HepG2 (cell line): Measurements from ENCODE around the gene C1QTNF12. TPM values are rescaled to one million over a fixed set of nuclear protein-coding genes. Genes with fewer than 3 reads are reported as not detected.

Experiments
- AKAP8 ChIP-seq: sonication (generic); formaldehyde crosslinking; IDR thresholded peaks from 2 replicates; pipeline ENCODE4 v1.5.1; 2020; ENCODE audit warnings: mild to moderate bottlenecking, missing genetic modification reagents
- DPF2 ChIP-seq: sonication (generic); formaldehyde crosslinking; IDR thresholded peaks from 2 replicates; pipeline ENCODE4 v1.4.0; 2020; ENCODE audit warnings: mild to moderate bottlenecking, low read depth, missing genetic modification reagents, borderline replicate concordance
- ELF4 ChIP-seq: sonication (generic); formaldehyde crosslinking; IDR thresholded peaks from 2 replicates; pipeline ENCODE4 v1.5.0; 2020; ENCODE audit warnings: missing genetic modification reagents, mild to moderate bottlenecking, moderate library complexity, borderline replicate concordance
- FOXP4 ChIP-seq: sonication (generic); formaldehyde crosslinking; IDR thresholded peaks from 2 replicates; pipeline ENCODE4 v1.4.0; 2020; ENCODE audit warnings: missing genetic modification reagents
- KDM2A ChIP-seq: sonication (generic); formaldehyde crosslinking; IDR thresholded peaks from 2 replicates; pipeline ENCODE4 v1.4.0; 2020; ENCODE audit warnings: low read depth, missing genetic modification reagents, borderline replicate concordance
- PCBP2 ChIP-seq: fragments of 200-400 bp; formaldehyde crosslinking; optimal IDR thresholded peaks from 2 replicates; pipeline ENCODE3; 2018; ENCODE audit warnings: low read length, low read depth; ENCODE audit not compliant: poor library complexity, severe bottlenecking
- SIN3B ChIP-seq: fragments of 150-350 bp; IDR thresholded peaks from 2 replicates; pipeline ENCODE4 v1.6.1; 2014; ENCODE audit warnings: low read length
- ZBTB1 ChIP-seq: sonication (generic); formaldehyde crosslinking; IDR thresholded peaks from 2 replicates; pipeline ENCODE4 v1.4.0; 2020; ENCODE audit warnings: missing genetic modification reagents, borderline replicate concordance
- ZBTB42 ChIP-seq: sonication (generic); formaldehyde crosslinking; IDR thresholded peaks from 2 replicates; pipeline ENCODE4 v1.5.0; 2020; ENCODE audit warnings: mild to moderate bottlenecking, missing genetic modification reagents
- ZKSCAN1 ChIP-seq: fragments of 150-350 bp; IDR thresholded peaks from 2 replicates; pipeline ENCODE4 v1.6.1; 2014; ENCODE audit warnings: low read length
- ZNF460 ChIP-seq: sonication (generic); formaldehyde crosslinking; IDR thresholded peaks from 2 replicates; pipeline ENCODE4 v1.5.1; 2020; ENCODE audit warnings: missing genetic modification reagents, mild to moderate bottlenecking, borderline replicate concordance
- ZNF841 ChIP-seq: sonication (generic); formaldehyde crosslinking; IDR thresholded peaks from 2 replicates; pipeline ENCODE4 v1.8.1; 2023; ENCODE audit warnings: missing genetic modification reagents, borderline replicate concordance
- polyA plus RNA-seq, 8 experiments: library from polyadenylated mRNA; depleted of rRNA in 3 of 8; stranded (reverse) in 7 of 8; unstranded in 1 of 8; fragments of >200 nt; fragmentation: Illumina TruSeq in 4 of 8; extraction: Trizol in 4 of 8; gene quantifications; 2 replicates each; pipeline versions ENCODE4 v1.2.1 to v1.2.3, GENCODE V29; 2011 to 2016; ENCODE audit warnings: low read depth in 4 of 8, missing spikeins in 1 of 8, mixed read lengths in 1 of 8; ENCODE audit not compliant: insufficient read depth in 1 of 8
- total RNA-seq, 5 experiments: library from RNA; depleted of rRNA; stranded (reverse); fragments of >200 nt; fragmentation: Illumina TruSeq; extraction: Trizol; gene quantifications; 2 replicates each; pipeline ENCODE4 v1.2.3, GENCODE V29; 2016; ENCODE audit warnings: low read depth in 1 of 5
- TF ChIP-seq, protein P1 (sequence below): sonication (generic); formaldehyde crosslinking; IDR thresholded peaks from 2 replicates; pipeline ENCODE4 v1.4.0; 2020; ENCODE audit warnings: mild to moderate bottlenecking, missing genetic modification reagents
- TF ChIP-seq, protein P2 (sequence below): sonication (generic); formaldehyde crosslinking; IDR thresholded peaks from 2 replicates; pipeline ENCODE4 v1.5.1; 2020; ENCODE audit warnings: mild to moderate bottlenecking, missing genetic modification reagents
- TF ChIP-seq, protein P3 (sequence below): sonication (generic); formaldehyde crosslinking; IDR thresholded peaks from 2 replicates; pipeline ENCODE4 v1.5.0; 2020; ENCODE audit warnings: missing genetic modification reagents

The C1QTNF12 gene
- total and polyA plus RNA-seq, 2 of the 13 experiments (the other 11 are each of a cell fraction or from before 2014, with no cell fraction given) = 0.18 to 0.64 TPM

- TF ChIP-seq, protein P1, sequence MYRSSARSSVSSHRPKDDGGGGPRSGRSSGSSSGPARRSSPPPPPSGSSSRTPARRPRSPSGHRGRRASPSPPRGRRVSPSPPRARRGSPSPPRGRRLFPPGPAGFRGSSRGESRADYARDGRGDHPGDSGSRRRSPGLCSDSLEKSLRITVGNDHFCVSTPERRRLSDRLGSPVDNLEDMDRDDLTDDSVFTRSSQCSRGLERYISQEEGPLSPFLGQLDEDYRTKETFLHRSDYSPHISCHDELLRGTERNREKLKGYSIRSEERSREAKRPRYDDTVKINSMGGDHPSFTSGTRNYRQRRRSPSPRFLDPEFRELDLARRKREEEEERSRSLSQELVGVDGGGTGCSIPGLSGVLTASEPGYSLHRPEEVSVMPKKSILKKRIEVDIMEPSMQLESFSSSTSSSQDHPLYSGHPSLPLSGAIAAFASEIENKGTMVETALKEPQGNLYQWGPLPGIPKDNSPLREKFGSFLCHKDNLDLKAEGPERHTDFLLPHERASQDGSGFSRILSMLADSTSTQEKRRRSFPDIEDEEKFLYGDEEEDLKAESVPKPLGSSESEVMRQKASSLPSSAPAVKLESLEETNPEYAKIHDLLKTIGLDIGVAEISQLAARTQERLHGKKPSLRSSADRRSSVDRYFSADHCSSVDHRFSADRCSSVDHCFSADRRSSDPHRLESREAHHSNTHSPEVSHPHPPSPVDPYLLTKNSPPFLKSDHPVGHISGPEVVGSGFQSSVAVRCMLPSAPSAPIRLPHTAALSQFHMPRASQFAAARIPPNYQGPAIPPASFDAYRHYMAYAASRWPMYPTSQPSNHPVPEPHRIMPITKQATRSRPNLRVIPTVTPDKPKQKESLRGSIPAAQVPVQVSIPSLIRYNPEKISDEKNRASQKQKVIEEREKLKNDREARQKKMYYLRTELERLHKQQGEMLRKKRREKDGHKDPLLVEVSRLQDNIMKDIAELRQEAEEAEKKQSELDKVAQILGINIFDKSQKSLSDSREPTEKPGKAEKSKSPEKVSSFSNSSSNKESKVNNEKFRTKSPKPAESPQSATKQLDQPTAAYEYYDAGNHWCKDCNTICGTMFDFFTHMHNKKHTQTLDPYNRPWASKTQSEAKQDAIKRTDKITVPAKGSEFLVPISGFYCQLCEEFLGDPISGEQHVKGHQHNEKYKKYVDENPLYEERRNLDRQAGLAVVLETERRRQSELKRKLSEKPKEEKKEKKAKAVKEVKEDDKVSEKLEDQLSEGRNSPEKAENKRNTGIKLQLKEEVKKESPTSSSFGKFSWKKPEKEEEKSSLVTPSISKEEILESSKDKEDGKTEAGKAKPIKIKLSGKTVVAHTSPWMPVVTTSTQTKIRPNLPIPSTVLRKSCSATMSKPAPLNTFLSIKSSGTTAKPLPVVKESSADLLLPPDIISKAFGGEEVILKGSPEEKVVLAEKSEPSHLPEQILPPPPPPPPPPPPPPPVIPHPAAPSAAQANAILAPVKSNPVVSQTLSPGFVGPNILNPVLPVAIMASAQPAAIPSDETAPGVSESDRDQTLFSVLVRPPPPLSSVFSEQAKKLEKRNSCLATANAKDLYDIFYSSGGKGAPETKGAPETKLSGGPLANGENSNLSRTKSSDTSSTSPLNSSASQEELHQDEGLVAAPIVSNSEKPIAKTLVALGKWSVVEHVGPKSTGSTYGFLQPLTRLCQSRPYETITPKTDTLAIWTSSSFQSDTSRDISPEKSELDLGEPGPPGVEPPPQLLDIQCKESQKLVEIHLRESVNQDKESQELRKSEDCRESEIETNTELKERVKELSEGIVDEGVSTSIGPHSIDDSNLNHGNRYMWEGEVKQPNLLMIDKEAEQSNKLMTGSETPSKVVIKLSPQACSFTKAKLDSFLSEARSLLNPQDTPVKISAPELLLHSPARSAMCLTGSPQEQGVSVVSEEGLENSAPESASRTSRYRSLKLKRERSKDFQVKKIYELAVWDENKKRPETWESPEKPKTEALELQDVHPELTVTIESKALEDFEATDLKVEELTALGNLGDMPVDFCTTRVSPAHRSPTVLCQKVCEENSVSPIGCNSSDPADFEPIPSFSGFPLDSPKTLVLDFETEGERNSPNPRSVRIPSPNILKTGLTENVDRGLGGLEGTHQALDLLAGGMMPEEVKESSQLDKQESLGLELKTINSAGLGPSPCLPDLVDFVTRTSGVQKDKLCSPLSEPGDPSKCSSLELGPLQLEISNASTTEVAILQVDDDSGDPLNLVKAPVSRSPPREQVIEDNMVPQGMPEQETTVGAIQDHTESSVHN (CRISPR knock-in tag) = peak; percentile 48; the same call in 1 of the 2 replicates
- no peak for TF ChIP-seq ZNF841
- no peak; the same call in 1 of the 2 replicates for TF ChIP-seq FOXP4 (CRISPR knock-in tag)
- TF ChIP-seq ZBTB1 (CRISPR knock-in tag) = no peak
- peak; percentile 91 for TF ChIP-seq AKAP8 (CRISPR knock-in tag)
- TF ChIP-seq, protein P2, sequence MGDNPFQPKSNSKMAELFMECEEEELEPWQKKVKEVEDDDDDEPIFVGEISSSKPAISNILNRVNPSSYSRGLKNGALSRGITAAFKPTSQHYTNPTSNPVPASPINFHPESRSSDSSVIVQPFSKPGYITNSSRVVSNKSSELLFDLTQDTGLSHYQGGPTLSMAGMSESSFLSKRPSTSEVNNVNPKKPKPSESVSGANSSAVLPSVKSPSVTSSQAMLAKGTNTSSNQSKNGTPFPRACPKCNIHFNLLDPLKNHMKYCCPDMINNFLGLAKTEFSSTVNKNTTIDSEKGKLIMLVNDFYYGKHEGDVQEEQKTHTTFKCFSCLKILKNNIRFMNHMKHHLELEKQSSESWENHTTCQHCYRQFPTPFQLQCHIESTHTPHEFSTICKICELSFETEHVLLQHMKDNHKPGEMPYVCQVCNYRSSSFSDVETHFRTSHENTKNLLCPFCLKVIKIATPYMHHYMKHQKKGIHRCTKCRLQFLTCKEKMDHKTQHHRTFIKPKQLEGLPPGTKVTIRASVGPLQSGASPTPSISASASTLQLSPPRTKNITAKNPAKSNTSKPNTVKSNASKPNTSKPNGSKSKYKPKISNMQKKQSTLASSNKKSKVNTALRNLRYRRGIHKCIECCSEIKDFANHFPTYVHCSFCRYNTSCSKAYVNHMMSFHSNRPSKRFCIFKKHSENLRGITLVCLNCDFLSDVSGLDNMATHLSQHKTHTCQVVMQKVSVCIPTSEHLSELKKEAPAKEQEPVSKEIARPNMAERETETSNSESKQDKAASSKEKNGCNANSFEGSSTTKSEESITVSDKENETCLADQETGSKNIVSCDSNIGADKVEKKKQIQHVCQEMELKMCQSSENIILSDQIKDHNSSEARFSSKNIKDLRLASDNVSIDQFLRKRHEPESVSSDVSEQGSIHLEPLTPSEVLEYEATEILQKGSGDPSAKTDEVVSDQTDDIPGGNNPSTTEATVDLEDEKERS (CRISPR knock-in tag) = no peak
- no peak for TF ChIP-seq PCBP2
- peak; percentile 66 for TF ChIP-seq KDM2A (CRISPR knock-in tag)
- TF ChIP-seq ZNF460 (CRISPR knock-in tag) = no peak
- TF ChIP-seq, protein P3, sequence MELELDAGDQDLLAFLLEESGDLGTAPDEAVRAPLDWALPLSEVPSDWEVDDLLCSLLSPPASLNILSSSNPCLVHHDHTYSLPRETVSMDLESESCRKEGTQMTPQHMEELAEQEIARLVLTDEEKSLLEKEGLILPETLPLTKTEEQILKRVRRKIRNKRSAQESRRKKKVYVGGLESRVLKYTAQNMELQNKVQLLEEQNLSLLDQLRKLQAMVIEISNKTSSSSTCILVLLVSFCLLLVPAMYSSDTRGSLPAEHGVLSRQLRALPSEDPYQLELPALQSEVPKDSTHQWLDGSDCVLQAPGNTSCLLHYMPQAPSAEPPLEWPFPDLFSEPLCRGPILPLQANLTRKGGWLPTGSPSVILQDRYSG = no peak
- TF ChIP-seq ZBTB42 = no peak
- no peak for TF ChIP-seq ELF4 (CRISPR knock-in tag)
- no peak for TF ChIP-seq DPF2
- TF ChIP-seq SIN3B = no peak
- no peak for TF ChIP-seq ZKSCAN1
These were observed 10.3 kb downstream of the C1QTNF12 start (continued) for GRCh38 chr1:1236176-1236763.
